Measurements from ENCODE around the gene CERS5.

The CERS5 gene

DNA sequence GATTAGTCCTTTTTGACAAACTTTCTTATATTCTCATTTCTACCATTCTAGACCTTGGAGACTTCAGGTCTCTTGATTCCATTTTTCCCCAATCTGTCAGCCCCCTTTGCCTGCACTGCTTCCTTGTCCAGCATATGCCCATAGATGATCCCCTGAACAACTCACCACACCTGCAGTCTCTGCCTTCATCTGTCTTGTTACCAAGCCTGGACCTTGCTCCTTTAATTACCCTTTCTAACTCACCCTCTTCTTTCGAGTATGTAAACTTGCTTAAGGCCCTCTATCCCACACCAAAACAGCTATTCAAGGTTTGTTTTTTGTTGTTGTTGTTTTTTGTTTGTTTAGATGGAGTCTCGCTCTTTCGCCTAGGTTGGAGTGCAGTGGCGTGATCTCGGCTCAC is 45.5 kb downstream of the CERS5 start:
- DNase-seq = no peak

DNA sequence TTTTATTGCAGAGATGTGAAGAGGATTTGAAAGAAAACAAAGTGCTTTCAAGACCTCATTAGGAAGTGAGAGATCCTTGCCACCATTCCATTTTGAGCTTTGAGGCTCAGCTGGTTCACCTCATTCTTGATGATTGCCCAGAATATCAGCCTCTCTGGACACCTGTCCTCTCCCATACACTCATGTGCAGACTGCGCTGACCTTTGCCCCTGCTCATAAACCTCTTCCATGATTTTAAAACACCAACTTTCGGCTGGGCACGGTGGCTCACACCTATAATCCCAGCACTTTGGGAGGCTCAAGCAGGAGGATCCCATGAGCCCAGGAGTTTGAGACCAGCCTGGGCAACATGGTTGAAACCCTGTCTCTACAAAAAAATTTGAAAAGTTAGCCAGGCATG is 46.2 kb downstream of the CERS5 start:
- DNase-seq = no peak

GRCh38 chr12:50120521-50120920 is 46.6 kb downstream of the CERS5 start:
- DNase-seq = no peak

DNA sequence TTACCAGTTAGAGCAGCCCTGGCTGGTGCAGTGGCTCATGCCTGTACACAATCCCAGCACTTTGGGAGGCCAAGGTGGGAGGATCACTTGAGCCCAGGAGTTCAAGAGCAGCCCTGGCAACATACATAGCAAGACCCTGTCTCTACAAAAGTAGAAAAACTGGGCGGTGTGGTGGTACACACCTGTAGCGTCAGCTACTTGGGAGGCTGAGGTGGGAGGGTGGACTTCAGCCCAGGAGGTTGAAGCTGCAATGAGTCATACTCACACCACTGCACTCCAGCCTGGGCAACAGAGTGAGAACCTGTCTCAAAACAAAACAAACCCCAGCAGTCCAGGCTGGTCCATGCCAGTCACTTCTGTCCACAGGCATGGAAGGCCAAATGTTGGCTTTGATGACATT is 47.8 kb downstream of the CERS5 start:
- DNase-seq = no peak

DNA sequence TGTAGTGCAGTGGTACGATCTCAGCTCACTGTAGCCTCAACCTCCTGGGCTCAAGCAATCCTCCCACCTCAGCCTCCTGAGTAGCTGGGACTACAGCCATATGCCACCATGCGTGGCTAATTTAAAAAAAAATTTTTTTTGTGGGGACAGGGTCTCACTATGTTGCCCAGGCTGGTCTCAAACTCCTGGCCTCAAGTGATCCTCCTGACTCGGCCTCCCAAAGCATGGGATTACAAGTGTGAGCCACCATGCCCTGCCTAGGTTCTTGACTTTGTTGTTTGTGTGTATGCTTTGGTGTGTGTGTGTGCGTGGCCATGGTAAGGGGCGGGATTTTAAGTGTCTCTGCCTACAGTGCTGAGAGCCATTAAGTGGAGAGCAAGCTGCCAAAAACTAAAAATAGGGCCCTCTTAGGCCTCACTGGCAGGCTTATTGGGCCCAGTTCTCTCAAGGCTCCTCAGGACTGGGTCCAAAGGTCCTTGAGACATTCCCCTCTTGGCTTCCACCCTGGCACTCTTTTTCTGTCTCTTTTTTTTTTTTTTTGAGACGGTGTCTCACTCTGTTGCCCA is 50.0 kb downstream of the CERS5 start:
- DNase-seq = no peak

DNA sequence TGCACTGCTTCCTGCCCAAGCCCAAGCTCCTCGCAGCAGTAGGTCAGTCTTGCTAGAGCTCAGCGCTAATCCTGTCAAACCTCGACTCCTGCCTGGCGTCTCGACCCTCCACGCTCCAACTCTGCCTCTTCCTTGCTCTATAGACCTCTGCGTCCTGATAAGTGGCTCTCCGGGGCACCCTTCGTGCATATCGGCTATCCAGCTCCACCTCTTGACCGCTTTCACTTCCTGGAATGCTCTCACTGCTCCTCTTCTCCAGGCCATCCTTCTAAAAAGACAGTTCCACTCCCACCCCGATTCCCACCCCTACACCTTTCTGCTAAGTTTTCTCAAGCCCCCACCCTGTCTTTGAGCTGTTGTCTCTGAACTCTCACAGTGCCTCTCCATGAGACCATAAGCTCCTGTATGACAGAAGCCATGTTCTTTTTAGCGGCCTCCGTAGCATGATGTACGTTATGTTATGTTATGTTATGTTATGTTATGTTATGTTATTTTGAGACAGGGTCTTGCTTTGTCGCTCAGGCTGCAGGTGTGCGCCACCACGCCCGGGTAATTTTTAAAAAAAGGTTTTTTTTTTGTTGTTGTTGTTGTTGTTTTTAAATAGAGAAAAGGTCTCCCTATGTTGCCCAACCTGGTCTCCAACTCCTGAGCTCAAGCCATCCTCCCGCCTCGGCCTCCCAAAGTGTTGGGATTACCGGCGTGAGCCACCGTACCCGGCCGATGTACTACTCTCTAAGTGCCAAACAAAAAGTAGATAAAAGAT is 54.5 kb downstream of the CERS5 start:
- no peak for DNase-seq

DNA sequence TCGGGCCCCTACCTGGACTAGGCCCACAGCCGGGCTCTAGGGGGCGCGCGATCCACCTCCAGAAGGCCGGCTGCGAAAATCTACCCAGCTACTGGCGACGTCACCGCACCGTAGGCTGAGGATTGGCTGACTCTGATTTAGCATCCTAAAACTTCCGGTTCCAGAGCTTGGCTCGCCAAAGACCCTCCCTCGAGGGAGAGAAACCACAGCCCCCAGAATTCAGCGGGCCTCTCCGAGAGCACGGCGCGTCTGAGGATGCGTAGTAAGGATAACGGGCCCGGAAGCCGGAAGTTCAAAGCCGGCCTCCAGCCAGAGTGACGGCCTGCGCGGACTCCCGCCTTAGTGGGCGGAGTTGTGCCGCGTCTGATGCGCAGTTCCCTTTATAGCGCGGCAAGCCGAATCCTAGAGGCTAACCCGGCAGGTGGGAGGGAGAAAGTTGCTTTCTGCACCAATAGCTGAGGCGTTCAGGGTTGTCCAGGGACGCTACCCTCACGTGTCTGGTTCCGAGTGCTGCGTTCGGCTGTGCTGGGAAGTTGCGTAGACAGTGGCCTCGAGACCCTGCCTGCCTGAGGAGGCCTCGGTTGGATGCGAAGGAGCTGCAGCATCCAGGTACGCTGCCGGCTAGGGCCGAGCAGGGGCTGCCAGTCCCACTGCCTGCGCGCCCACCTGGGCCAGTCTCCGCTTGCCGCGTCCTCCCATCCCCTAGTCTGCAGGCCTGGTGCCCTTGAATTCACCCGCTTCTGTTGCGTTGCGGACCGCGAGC is 55.3 kb downstream of the CERS5 start, which contains the start of gene COX14:
COX14 (plus strand) TSS at position 544 of the 763 bp plus-strand sequence. CDS start 7,808 bp downstream, outside the sequence.
- peak; percentile 97 for DNase-seq

DNA sequence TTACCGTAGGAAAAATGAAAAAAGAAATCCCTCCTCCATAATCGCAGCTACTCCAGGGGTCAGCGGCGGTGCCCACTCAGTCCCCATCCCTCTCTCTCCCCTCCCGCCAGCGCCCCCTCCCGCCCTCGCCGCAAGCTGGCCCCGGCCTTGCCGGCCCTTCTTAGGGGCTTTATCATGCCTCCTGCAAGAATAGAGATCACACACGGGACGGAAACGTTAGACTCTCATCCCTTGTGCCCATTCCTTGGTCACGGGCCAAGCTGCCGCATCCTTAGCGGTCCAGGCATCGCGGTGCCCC is 55.8 kb downstream of the CERS5 start:
- no peak for DNase-seq

GRCh38 chr12:50110762-50111351 is 56.3 kb downstream of the CERS5 start:
- DNase-seq = no peak

GRCh38 chr12:50110127-50110761 is 56.9 kb downstream of the CERS5 start:
- DNase-seq = no peak

- DNase-seq = no peak
Measured at GRCh38 chr12:50109319-50109718, 57.9 kb downstream of the CERS5 start.

DNA sequence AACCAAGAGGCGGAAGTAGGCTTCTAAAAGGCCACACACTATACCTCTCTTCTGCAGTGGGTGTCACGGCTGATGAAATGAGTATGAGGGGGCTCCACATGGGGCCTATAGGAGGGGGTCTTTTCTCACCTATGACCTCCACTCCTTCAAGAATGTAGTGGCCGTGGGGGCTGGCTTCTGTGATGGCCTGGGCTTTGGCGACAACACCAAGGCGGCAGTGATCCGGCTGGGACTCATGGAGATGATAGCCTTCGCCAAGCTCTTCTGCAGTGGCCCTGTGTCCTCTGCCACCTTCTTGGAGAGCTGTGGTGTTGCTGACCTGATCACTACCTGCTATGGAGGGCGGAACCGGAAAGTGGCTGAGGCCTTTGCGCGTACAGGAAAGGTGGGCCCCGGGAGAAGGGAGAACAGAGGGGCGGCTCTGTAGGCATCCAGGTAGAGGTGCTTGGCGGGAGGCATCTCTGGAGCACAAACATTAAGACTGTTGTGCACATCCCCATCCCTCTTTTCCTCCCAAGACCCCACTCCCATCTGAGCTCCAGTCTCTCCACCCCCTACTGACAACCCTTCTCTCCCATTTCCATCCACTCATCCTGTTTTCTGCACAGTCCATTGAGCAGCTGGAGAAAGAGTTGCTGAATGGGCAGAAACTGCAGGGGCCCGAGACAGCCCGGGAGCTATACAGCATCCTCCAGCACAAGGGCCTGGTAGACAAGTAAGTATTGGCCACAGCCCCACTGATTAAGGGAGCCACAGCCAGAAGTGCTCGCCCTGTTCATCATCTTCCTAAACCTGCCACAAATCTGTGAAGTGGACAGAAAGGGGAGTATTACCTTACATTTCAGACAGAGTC is 59.5 kb downstream of the CERS5 start:
- DNase-seq = no peak

GRCh38 chr12:50106907-50107306 is 60.3 kb downstream of the CERS5 start:
- no peak for DNase-seq

GRCh38 chr12:50105913-50106450 is 61.2 kb downstream of the CERS5 start:
- DNase-seq = no peak

DNA sequence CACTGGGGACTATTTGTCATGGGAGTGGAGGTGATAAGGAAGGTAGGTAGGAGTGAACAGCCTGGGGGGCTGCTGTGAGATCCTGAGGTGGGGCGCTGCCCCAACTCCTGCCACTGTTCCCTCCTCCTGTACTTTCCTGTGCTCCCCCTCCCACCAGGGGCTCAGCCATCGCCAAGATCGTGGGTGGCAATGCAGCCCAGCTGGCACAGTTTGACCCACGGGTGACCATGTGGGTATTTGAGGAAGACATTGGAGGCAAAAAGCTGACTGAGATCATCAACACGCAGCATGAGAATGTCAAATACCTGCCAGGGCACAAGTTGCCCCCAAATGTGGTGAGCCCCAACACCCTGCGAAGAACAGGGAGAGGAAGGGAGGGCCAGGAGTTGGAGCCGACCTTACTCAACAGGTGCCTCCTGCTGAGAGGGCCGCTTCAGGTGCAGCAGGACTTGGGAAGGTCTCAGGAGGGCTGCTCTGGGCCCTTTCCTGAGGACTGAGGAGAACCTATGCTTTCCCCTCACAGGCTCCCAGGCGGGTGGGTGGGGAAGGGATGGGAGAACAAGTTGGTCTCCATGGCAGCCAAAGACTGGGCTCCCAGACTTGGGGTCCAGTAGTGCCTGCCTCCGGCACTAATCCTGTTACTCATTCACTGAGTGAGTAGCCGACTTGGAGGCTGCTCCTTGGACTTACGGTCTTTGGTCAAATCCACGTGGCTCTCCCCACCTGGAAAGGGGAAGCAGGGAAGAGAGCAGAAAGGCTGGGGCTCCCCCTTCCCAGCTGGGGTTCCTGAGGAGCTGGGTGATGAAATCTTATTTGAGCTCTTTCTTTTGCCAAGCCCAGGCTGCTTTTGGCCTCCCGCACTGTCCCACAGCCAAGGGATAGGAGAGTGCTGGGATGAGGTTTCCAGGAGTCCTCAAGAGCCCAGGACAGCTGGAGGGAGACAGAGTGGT is 62.5 kb downstream of the CERS5 start:
- no peak for DNase-seq

DNA sequence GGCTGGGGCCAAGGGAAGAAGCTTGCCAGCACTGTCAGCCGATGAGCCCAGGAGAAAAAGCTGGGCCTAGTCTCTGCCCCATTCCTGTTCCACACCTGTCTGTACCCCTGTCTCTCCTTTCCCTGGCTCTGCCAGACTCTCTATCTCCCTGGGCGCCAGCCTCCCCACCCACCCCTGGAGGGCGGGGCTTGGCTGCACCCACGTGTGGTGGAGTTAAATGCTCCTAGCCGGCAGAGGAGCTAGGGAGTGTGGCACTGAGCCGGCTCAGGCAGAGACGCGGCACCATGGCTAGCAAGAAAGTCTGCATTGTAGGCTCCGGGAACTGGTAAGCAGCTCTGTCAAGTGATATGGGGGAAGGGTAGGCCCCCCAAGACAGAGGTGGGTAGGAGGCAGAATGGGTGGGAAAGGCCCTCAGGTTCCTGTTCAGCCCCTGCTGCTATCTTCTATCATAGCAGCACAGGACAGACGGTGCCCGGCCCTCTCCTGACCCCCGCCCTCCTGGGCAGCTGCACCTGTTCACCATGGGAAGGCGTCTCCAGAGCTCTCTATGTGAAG is 63.3 kb downstream of the CERS5 start, which contains the start of gene GPD1:
GPD1 (plus strand) TSS at position 242 of the 555 bp plus-strand sequence; CDS start at position 285, 43 bp downstream.
- DNase-seq = peak; percentile 69

GRCh38 chr12:50103351-50103750 is 63.8 kb downstream of the CERS5 start:
- no peak for DNase-seq

- no peak for DNase-seq
Measured at GRCh38 chr12:50102646-50103309, 64.4 kb downstream of the CERS5 start.

GRCh38 chr12:50102131-50102531 is 65.0 kb downstream of the CERS5 start:
- DNase-seq = no peak

DNA sequence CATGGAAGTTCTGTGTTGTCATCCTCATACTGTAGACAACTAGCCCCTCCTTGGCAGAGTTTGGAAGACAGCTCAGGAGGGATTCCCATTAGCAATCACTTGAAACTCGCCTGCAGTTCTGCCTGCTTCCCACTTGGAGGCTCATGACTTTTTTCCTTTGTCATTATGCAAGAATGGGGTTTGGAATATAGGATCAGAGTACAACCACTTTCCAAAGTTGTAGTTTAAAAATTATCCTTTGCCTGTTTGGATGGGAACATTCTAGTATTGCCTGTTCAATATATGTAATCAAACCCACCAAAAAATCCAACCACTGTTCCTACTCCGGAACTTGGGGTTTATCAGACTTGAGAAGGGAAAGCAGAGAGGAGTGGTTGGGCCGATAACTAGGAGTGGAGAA is 65.5 kb downstream of the CERS5 start:
- no peak for DNase-seq

All from NCI-H510A (cell line).